HG03064 (cell line): Measurements from ENCODE around the gene SYNE3.
A peak's percentile ranks its signal among the peaks of the same experiment; 100 is the strongest.

Experiments
- ATAC-seq: cut with Tn5 transposase; IDR thresholded peaks from one replicate; pipeline ENCODE4 v1.9.1; 2021; ENCODE audit warnings: low read depth; ENCODE audit not compliant: unreplicated experiment

Gene SYNE3

GRCh38 chr14:95490727-95491451 is 25.6 kb downstream of the SYNE3 start:
- no peak for ATAC-seq

DNA sequence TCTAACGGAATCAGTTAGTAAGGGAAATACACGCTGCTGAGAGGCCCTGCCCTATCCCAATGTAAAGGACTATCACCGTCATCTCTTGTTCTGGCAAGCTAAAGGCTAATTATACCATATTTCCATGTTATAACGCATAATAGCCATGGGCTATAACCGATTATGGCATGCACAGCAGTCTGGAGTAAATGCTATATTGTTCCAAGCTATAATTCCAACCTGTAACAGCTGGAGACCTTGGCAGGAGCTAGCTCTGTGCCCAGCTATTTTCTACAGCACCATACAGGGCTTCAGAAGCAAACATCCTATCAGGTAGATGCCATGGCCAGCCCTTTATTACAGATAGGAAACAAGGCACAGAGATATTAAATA is 26.3 kb downstream of the SYNE3 start:
- no peak for ATAC-seq

GRCh38 chr14:95489214-95490137 is 27.0 kb downstream of the SYNE3 start:
- ATAC-seq: no peak

- no peak for ATAC-seq
Observed at GRCh38 chr14:95488376-95489213, 27.9 kb downstream of the SYNE3 start.

DNA sequence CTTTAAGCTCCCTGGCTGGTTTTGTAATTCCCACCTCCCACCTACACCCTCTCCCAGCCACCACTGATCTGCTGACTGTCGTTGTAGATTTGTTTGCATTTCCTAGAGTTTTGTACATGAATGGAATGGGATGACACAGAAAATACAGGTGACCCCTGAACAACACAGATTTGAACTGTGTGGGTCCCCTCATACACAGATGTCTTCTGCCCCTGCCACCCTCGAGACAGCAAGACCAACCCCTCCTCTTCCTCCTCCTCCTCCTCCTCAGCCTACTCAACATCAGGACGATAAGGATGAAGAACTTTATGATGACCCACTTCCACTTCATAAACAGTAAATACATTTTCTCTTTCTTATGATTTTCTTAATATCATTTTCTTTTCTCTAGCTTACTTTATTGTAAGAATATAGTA is 28.8 kb downstream of the SYNE3 start:
- ATAC-seq: no peak

DNA sequence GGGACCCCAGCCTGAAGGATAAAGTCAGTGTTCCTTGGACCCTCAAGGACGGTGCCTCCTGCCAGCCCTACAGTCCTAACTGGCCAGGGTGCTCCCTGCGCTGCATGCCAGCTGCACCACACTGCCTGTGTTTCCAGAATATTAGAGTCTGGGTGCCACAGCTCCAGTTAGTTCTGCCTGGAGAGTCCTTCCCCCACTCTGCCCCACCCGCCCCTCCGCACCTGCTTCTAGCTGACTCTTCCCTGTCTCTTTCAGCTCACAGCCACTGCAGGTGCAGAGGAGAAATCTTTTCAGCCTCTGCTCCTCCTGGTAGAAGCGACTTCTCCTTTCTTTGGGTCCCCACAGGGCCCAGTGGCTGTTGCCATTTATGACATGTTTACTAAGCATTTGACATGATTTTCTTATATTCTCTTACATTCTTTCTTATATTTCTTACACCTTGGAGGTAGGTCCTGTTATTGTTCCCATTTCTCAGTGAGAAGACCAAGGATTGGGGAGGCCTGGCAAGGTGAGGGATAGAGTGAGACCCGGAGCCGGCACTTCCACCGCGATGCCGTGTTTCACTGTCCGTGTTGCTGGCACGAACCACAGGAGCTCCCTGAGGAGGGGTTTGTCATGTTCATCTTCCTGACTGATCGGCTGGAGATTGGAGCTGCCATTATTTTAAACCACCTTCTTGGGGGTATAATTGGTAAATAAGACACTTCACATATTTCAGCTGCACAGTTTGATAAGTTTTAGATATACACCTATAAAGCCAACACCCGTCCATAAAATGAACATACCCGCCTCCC is 29.4 kb downstream of the SYNE3 start:
- ATAC-seq: no peak

- ATAC-seq: no peak
Observed at GRCh38 chr14:95485222-95485819, 31.1 kb downstream of the SYNE3 start.

DNA sequence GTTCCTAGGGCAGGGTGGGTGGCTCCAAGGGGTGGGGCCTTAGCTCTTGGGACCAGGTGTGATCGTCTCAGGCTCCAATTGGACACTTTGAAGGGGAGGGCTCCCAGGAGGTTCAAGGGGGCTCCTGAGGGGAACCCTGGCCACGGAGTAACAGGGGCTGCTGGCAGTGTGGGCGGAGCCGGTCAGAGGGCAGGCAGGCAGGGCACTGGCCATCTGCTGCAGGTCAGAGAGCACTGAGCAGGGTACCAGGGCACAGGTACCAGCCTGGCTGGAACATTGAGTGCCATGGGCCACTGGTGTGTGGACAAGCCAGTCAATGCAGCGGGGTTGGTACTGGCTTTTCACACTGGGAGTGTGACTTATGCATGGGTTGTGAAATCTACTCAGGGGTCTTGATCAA is 32.2 kb downstream of the SYNE3 start:
- ATAC-seq: no peak

GRCh38 chr14:95483309-95484165 is 32.9 kb downstream of the SYNE3 start:
- ATAC-seq: no peak

DNA sequence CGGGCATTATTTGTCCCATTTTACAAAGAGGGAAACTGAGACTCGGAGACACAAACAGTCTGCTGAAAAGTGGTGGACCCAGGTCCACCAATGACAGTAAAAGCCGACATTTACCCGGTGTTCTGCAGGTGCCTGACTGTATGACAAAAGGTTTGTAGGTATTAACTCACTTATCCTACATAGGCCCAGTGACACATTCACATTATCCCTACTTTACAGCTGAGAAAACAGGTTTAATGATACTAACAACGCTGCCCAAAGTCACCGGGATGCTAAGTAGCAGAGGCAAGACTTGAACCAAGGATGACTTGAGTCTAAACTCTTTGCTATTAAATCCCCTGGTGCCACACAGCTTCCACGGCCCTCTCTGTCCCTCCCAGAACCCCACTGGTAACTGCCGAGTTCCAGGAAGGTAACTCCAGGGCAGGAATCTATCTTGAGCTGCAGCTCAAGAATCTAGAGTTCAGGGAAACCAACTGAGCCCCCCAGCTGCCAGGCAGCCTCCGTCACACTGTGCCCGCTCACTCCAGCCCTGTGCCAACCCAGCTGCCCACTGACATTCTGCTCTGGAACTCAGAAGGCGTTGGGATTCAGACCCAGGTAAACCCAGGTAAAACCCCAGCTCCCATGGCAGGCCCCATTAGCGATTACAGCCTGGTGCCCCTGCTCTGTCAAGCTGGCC is 33.7 kb downstream of the SYNE3 start:
- ATAC-seq: no peak

- no peak for ATAC-seq
Observed at GRCh38 chr14:95481391-95482022, 34.9 kb downstream of the SYNE3 start.

DNA sequence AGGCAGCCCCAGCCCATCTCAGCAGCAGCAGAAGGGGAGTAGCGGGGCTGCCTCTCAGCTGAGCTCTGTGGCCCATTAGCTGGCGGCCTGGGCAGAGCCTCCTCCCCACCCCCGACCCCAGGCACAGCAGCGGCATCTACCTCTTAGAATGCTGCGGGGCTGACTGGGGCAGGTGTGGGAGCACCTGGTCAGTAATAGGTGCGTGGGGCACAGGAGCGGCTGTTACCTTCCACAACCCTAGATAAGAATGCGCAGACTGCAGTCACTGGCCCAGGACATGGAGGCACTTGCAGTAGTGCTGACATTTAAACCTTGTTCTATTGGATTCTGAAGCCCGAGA is 35.6 kb downstream of the SYNE3 start:
- ATAC-seq: no peak

- ATAC-seq: peak; percentile 43
Observed at GRCh38 chr14:95480109-95480886, 36.2 kb downstream of the SYNE3 start.

DNA sequence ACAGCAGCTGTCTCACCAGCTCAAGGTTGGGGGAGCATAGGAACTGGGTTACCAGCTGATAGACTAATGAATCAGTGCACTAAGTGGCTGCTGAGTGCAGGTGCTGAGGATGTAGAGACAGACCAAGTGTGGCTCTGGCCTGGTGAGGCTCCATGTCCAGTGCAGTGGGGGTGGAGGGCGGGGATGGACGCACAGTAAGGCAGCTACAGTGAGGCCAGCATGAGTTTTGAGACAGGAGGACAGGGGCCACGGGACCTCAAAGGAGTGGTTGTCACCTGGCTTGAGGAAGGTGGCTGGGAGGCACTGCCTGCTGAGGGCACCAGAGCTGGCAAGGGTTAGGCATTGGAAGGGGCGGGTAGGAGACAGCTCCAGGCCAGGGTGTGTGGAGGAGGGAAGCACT is 37.0 kb downstream of the SYNE3 start:
- no peak for ATAC-seq

DNA sequence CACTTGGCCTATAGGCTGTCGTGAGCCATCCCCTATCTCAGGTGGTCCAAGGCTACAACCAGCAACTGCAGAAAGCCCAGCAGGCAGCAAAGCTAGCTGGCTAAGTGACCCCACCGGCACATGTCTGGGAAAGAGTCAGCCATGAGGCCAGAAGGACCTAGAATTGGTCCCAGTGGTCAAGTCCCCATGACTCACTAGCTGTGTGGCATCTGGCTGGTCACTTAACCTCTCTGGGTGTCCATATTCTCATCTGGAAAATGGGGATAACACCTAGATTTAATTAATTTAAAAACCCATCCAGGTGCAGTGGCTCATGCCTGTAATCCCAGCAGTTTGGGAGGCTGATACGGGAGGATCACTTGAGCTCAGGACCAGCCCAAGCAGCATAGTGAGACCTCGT is 37.6 kb downstream of the SYNE3 start:
- ATAC-seq: no peak

DNA sequence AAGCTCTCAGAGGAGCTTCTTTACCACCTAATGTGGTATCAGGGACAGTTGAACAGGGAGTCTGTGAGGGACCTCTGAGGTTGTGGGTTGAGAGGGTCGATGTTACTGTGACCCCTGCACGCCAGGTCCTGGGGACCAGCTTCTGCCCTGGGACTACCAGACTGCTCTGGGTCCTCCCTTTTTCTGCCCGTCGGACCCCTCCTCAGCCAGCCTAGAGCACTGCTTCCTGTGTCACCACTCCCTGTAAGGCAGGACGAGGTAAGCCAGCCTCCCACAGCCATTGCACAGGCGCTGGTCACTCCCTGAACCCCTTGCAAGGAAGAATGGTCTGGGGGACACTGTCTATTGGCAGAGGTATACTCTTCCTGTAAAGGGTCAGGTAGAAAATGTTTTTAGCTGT is 38.1 kb downstream of the SYNE3 start:
- ATAC-seq: no peak
